Ramos (cell line): ENCODE results near the gene CUTC.
"Not testable (repeated sequence)": the region's sequence is repeated elsewhere in the genome, so short reads cannot be mapped to it uniquely, and the experiment has no call there.

Source experiments
- in situ Hi-C: fragments of 300-500 bp; cut with MboI; formaldehyde crosslinking; loops from one replicate; pipeline ENCODE4 v1.14.3; 2022; ENCODE audit warnings: low sequenced_read_pairs; ENCODE audit not compliant: unreplicated experiment

The CUTC gene

GRCh38 chr10:99732033-99732842 is at the start of gene CUTC, which contains the start of gene COX15:
Gene CUTC, plus strand, starts transcription at chr10:99732234. Its CDS starts 115 bp downstream, at chr10:99732349.
Gene COX15, minus strand, starts transcription at chr10:99732127. Its CDS starts 78 bp downstream, at chr10:99732049.
- in situ Hi-C loops: no loop called here

GRCh38 chr10:99682752-99683151 is 49.3 kb upstream of the CUTC start:
- in situ Hi-C loops: no loop called here

- in situ Hi-C loops: no loop called here
Measured at GRCh38 chr10:99685597-99685967, 46.5 kb upstream of the CUTC start.

- in situ Hi-C loops: no loop called here
Measured at GRCh38 chr10:99689461-99689860, 42.6 kb upstream of the CUTC start.

GRCh38 chr10:99693933-99694583 is 38.0 kb upstream of the CUTC start:
- in situ Hi-C loops: no loop called here

GRCh38 chr10:99695761-99696160 is 36.3 kb upstream of the CUTC start:
- in situ Hi-C loops: no loop called here

- in situ Hi-C loops: no loop called here
Measured at GRCh38 chr10:99698504-99699080, 33.4 kb upstream of the CUTC start.

- in situ Hi-C loops: no loop called here
Measured at GRCh38 chr10:99700649-99701048, 31.4 kb upstream of the CUTC start.

GRCh38 chr10:99708428-99709012 is 23.5 kb upstream of the CUTC start:
- in situ Hi-C loops: no loop called here

GRCh38 chr10:99709480-99710229 is 22.4 kb upstream of the CUTC start:
- in situ Hi-C loops: no loop called here

GRCh38 chr10:99711129-99711719 is 20.8 kb upstream of the CUTC start:
- in situ Hi-C loops: no loop called here

GRCh38 chr10:99714446-99714845 is 17.6 kb upstream of the CUTC start:
- in situ Hi-C loops: no loop called here

- in situ Hi-C loops: no loop called here
Measured at GRCh38 chr10:99720387-99720786, 11.6 kb upstream of the CUTC start.

GRCh38 chr10:99730026-99730425 is 2.0 kb upstream of the CUTC start:
- in situ Hi-C loops: no loop called here

- in situ Hi-C loops: no loop called here
Measured at GRCh38 chr10:99731306-99732032, 565 bp upstream of the CUTC start.

GRCh38 chr10:99733366-99733765 is 1.3 kb downstream of the CUTC start:
- in situ Hi-C loops: no loop called here

GRCh38 chr10:99734111-99734510 is 2.1 kb downstream of the CUTC start:
- in situ Hi-C loops: not testable (repeated sequence)

- in situ Hi-C loops: no loop called here
Measured at GRCh38 chr10:99740260-99740659, 8.2 kb downstream of the CUTC start.

- in situ Hi-C loops: no loop called here
Measured at GRCh38 chr10:99740933-99741559, 9.0 kb downstream of the CUTC start.
